Measurements from ENCODE around the gene KREMEN1.

The KREMEN1 gene

GRCh38 chr22:29195118-29195963 lies 122.5 kb downstream of the KREMEN1 start:
- DNase-seq = peak; percentile 94

- peak; percentile 66 for DNase-seq
Measured at GRCh38 chr22:29195964-29196666, 123.3 kb downstream of the KREMEN1 start.

- peak; percentile 79 for DNase-seq
Measured at GRCh38 chr22:29197096-29197495, 124.3 kb downstream of the KREMEN1 start.

GRCh38 chr22:29198240-29198639 lies 125.4 kb downstream of the KREMEN1 start:
- DNase-seq = no peak

GRCh38 chr22:29199702-29200400 lies 127.0 kb downstream of the KREMEN1 start:
- DNase-seq = no peak

GRCh38 chr22:29200901-29201300 lies 128.1 kb downstream of the KREMEN1 start:
- no peak for DNase-seq

- DNase-seq = no peak
Measured at GRCh38 chr22:29201782-29202181, 128.9 kb downstream of the KREMEN1 start.

GRCh38 chr22:29202212-29203192 lies 129.7 kb downstream of the KREMEN1 start:
- DNase-seq = peak; percentile 73

GRCh38 chr22:29203488-29204454 lies 130.9 kb downstream of the KREMEN1 start:
- DNase-seq = no peak

GRCh38 chr22:29204455-29205183 lies 131.8 kb downstream of the KREMEN1 start:
- DNase-seq = peak; percentile 7

GRCh38 chr22:29205252-29205593 lies 132.4 kb downstream of the KREMEN1 start:
- DNase-seq = no peak

GRCh38 chr22:29205594-29206371 lies 132.9 kb downstream of the KREMEN1 start, which contains the start of gene EMID1:
TSS of gene EMID1 (plus strand) at chr22:29205896. CDS start at chr22:29206039, 143 bp downstream.
- DNase-seq = peak; percentile 43

- no peak for DNase-seq
Measured at GRCh38 chr22:29206372-29207242, 133.8 kb downstream of the KREMEN1 start.

GRCh38 chr22:29207243-29207550 lies 134.4 kb downstream of the KREMEN1 start:
- DNase-seq = no peak

GRCh38 chr22:29207562-29208501 lies 135.0 kb downstream of the KREMEN1 start:
- no peak for DNase-seq

- DNase-seq = no peak
Measured at GRCh38 chr22:29208502-29208862, 135.6 kb downstream of the KREMEN1 start.

- peak; percentile 72 for DNase-seq
Measured at GRCh38 chr22:29208879-29209623, 136.2 kb downstream of the KREMEN1 start.
